Mesenchymal stem cell (in vitro differentiated cells and primary cell): Measurements from ENCODE around the gene HOXB7.

Source experiments
- DNase-seq: peaks from one replicate; pipeline ENCODE4 v3.0.0-alpha.2; 2013
- H2AFZ ChIP-seq: one replicate; pipeline ENCODE4 v1.6.1; 2013; ENCODE audit warnings: low read depth, mild to moderate bottlenecking, control low read depth, inconsistent platforms, low read length, moderate library complexity
- H2AK5ac ChIP-seq: 2 replicates; pipeline ENCODE4 v1.6.1; 2013; ENCODE audit warnings: low read length, moderate library complexity, mild to moderate bottlenecking, inconsistent platforms; ENCODE audit not compliant: severe bottlenecking
- H2BK120ac ChIP-seq: one replicate; pipeline ENCODE4 v1.6.1; 2013; ENCODE audit warnings: low read depth, mild to moderate bottlenecking, inconsistent platforms, low read length, moderate library complexity
- H2BK12ac ChIP-seq, 2 experiments: one replicate each; pipeline ENCODE4 v1.6.1; 2013; ENCODE audit warnings: inconsistent platforms in 2 of 2, low read length in 2 of 2, mild to moderate bottlenecking in 2 of 2, moderate library complexity in 2 of 2, control low read depth in 1 of 2
- H2BK15ac ChIP-seq: one replicate; pipeline ENCODE4 v1.6.1; 2013; ENCODE audit warnings: mild to moderate bottlenecking, low read depth, inconsistent platforms; ENCODE audit not compliant: poor library complexity, severe bottlenecking
- H2BK5ac ChIP-seq: 2 replicates; pipeline ENCODE4 v1.6.1; 2013; ENCODE audit warnings: low read depth, mild to moderate bottlenecking, low read length, control low read depth, inconsistent platforms; ENCODE audit not compliant: poor library complexity, severe bottlenecking
- H3K14ac ChIP-seq, 2 experiments: one replicate each; pipeline ENCODE4 v1.6.1; 2013; ENCODE audit warnings: inconsistent platforms in 2 of 2, low read length in 2 of 2, control low read depth in 1 of 2, mild to moderate bottlenecking in 1 of 2, moderate library complexity in 1 of 2
- H3K18ac ChIP-seq, 2 experiments: one replicate each; pipeline ENCODE4 v1.6.1; 2013; ENCODE audit warnings: inconsistent platforms in 2 of 2, low read length in 2 of 2, control low read depth in 1 of 2, low read depth in 1 of 2, mild to moderate bottlenecking in 1 of 2
- H3K23ac ChIP-seq, 2 experiments: one replicate each; pipeline ENCODE4 v1.6.1; 2013; ENCODE audit warnings: inconsistent platforms in 2 of 2, low read length in 2 of 2, mild to moderate bottlenecking in 2 of 2, moderate library complexity in 2 of 2, control low read depth in 1 of 2
- H3K27ac ChIP-seq: 2 replicates; pipeline ENCODE4 v1.5.1; 2013; ENCODE audit warnings: mild to moderate bottlenecking, moderate library complexity, low read length, control low read depth, inconsistent platforms; ENCODE audit not compliant: poor library complexity, severe bottlenecking
- H3K27me3 ChIP-seq, 2 experiments: 2 replicates each; pipeline versions ENCODE4 v1.6.1 to v1.7.0; 2013; ENCODE audit warnings: low read length in 2 of 2, mild to moderate bottlenecking in 2 of 2, moderate library complexity in 2 of 2, control low read depth in 1 of 2, inconsistent platforms in 1 of 2; ENCODE audit not compliant: control insufficient read depth in 1 of 2, insufficient read depth in 1 of 2
- H3K36me3 ChIP-seq, 2 experiments: 2 replicates each; pipeline versions ENCODE4 v1.6.1 to v1.7.0; 2013; ENCODE audit warnings: low read length in 2 of 2, control low read depth in 1 of 2, inconsistent platforms in 1 of 2, low read depth in 1 of 2, mild to moderate bottlenecking in 1 of 2; ENCODE audit not compliant: insufficient read depth in 2 of 2, control insufficient read depth in 1 of 2
- H3K4ac ChIP-seq, 2 experiments: one replicate each; pipeline ENCODE4 v1.6.1; 2013; ENCODE audit warnings: inconsistent platforms in 2 of 2, low read length in 2 of 2, mild to moderate bottlenecking in 2 of 2, moderate library complexity in 2 of 2, control low read depth in 1 of 2, low read depth in 1 of 2
- H3K4me1 ChIP-seq: 2 replicates; pipeline ENCODE4 v1.6.1; 2013; ENCODE audit warnings: low read depth, low read length, control low read depth; ENCODE audit not compliant: control insufficient read depth, insufficient read depth
- H3K4me2 ChIP-seq: 2 replicates; pipeline ENCODE4 v1.6.1; 2013; ENCODE audit warnings: low read length, mild to moderate bottlenecking, inconsistent platforms; ENCODE audit not compliant: poor library complexity, severe bottlenecking
- H3K4me3 ChIP-seq, 2 experiments: 2 replicates each; pipeline versions ENCODE4 v1.5.1 to v1.7.0; 2013; ENCODE audit warnings: low read length in 2 of 2, mild to moderate bottlenecking in 2 of 2, control low read depth in 1 of 2, low read depth in 1 of 2; ENCODE audit not compliant: insufficient read depth in 1 of 2
- H3K79me1 ChIP-seq: replicated peaks from 2 replicates; pipeline ENCODE4 v1.6.1; 2013; ENCODE audit warnings: mild to moderate bottlenecking, control low read depth, low read length, inconsistent platforms; ENCODE audit not compliant: poor library complexity, severe bottlenecking
- H3K9ac ChIP-seq: 2 replicates; pipeline ENCODE4 v1.7.0; 2013; ENCODE audit warnings: mild to moderate bottlenecking, low read length, moderate library complexity
- H3K9me3 ChIP-seq: 2 replicates; pipeline ENCODE4 v1.7.0; 2013; ENCODE audit warnings: mild to moderate bottlenecking, low read length; ENCODE audit not compliant: control insufficient read depth
- H4K8ac ChIP-seq: one replicate; pipeline ENCODE4 v1.6.1; 2013; ENCODE audit warnings: inconsistent platforms, mild to moderate bottlenecking, low read length, moderate library complexity
- H4K91ac ChIP-seq: one replicate; pipeline ENCODE4 v1.6.1; 2013; ENCODE audit warnings: mild to moderate bottlenecking, low read length, inconsistent platforms
- WGBS: methylation state at CpG from one replicate; pipeline ENCODE4 v1.1.7; 2013; ENCODE audit warnings: mixed read lengths; 5-methylcytosine and 5-hydroxymethylcytosine counted together

HOXB7 gene

GRCh38 chr17:48609033-48609432, 1.8 kb downstream of the HOXB7 start:
- peak overlapping the region; percentile 98 for H3K9ac ChIP-seq
- H3K9me3 ChIP-seq, result no peaks in the 10 kb centered on the region
- H2AK5ac ChIP-seq, result peak overlapping the region; percentile 3
- no peak overlapping the region for H2BK5ac ChIP-seq
- H4K91ac ChIP-seq, result peak overlapping the region; percentile 88
- peak overlapping the region; percentile 93 to 99 for H3K4ac ChIP-seq
- DNase-seq, result peak; percentile 83
- H2BK120ac ChIP-seq, result peak overlapping the region; percentile 99
- peak overlapping the region in 1 of 2 experiments; percentile 78 for H3K23ac ChIP-seq
- H3K4me2 ChIP-seq, result peak overlapping the region; percentile 97
- H4K8ac ChIP-seq, result peak overlapping the region; percentile 78
- peak overlapping the region; percentile 9 for H3K27ac ChIP-seq
- peaks cover 5 to 13% of the 10 kb centered on the region in 2 experiments for H3K36me3 ChIP-seq
- H2AFZ ChIP-seq, result no peak overlapping the region
- H3K4me3 ChIP-seq, result peak overlapping the region in 1 of 2 experiments; percentile 87
- H3K14ac ChIP-seq, result peak overlapping the region in 1 of 2 experiments; percentile 48
- peaks cover 21% of the 10 kb centered on the region for H3K4me1 ChIP-seq
- peaks cover 14% of the 10 kb centered on the region for H3K79me1 ChIP-seq
- peak overlapping the region; percentile 60 to 90 for H3K18ac ChIP-seq
- H2BK12ac ChIP-seq, result peak overlapping the region; percentile 85 to 91
- H3K27me3 ChIP-seq, result peaks cover 0 to 7% of the 10 kb centered on the region in 2 experiments
- H2BK15ac ChIP-seq, result peak overlapping the region; percentile 94

- peak overlapping the region; percentile 45 to 75 for H2BK12ac ChIP-seq
- no peak overlapping the region for H3K27ac ChIP-seq
- no peak overlapping the region for H3K23ac ChIP-seq
- no peak overlapping the region for H2BK15ac ChIP-seq
- 55% methylated on average over 1 of the region's 1 CpG for WGBS
- no peak overlapping the region for H2AFZ ChIP-seq
- no peak overlapping the region for H2BK5ac ChIP-seq
- peaks cover 21% of the 10 kb centered on the region for H3K4me1 ChIP-seq
- H3K14ac ChIP-seq, result no peak overlapping the region
- peak overlapping the region; percentile 29 to 93 for H3K4ac ChIP-seq
- peaks cover 0 to 7% of the 10 kb centered on the region in 2 experiments for H3K27me3 ChIP-seq
- H3K4me3 ChIP-seq, result peak overlapping the region in 1 of 2 experiments; percentile 87
- no peak overlapping the region for H3K4me2 ChIP-seq
- no peaks in the 10 kb centered on the region for H3K9me3 ChIP-seq
- DNase-seq, result peak; percentile 58
- peak overlapping the region; percentile 98 for H3K9ac ChIP-seq
- peak overlapping the region; percentile 84 for H4K91ac ChIP-seq
- H4K8ac ChIP-seq, result peak overlapping the region; percentile 78
- peak overlapping the region; percentile 60 to 90 for H3K18ac ChIP-seq
- H3K79me1 ChIP-seq, result peaks cover 14% of the 10 kb centered on the region
- peak overlapping the region; percentile 99 for H2BK120ac ChIP-seq
- no peak overlapping the region for H2AK5ac ChIP-seq
- peaks cover 5 to 13% of the 10 kb centered on the region in 2 experiments for H3K36me3 ChIP-seq
Observed at GRCh38 chr17:48608494-48608834, 2.4 kb downstream of the HOXB7 start.

- peak overlapping the region in 1 of 2 experiments; percentile 34 for H3K23ac ChIP-seq
- peaks cover 5 to 13% of the 10 kb centered on the region in 2 experiments for H3K36me3 ChIP-seq
- no peak overlapping the region for H2BK5ac ChIP-seq
- H3K4me3 ChIP-seq, result peak overlapping the region in 1 of 2 experiments; percentile 23
- H2AK5ac ChIP-seq, result no peak overlapping the region
- H3K27ac ChIP-seq, result no peak overlapping the region
- peak overlapping the region in 1 of 2 experiments; percentile 83 for H2BK12ac ChIP-seq
- H4K91ac ChIP-seq, result peak overlapping the region; percentile 35
- H2BK15ac ChIP-seq, result no peak overlapping the region
- H3K14ac ChIP-seq, result peak overlapping the region in 1 of 2 experiments; percentile 79
- peaks cover 20% of the 10 kb centered on the region for H3K4me1 ChIP-seq
- peak overlapping the region in 1 of 2 experiments; percentile 95 for H3K4ac ChIP-seq
- peak overlapping the region; percentile 36 for H4K8ac ChIP-seq
- peaks cover 14% of the 10 kb centered on the region for H3K79me1 ChIP-seq
- H3K4me2 ChIP-seq, result no peak overlapping the region
- 36% methylated on average over 8 of the region's 9 CpGs for WGBS
- peak overlapping the region; percentile 39 for H2BK120ac ChIP-seq
- no peaks in the 10 kb centered on the region for H3K9me3 ChIP-seq
- H2AFZ ChIP-seq, result no peak overlapping the region
- H3K9ac ChIP-seq, result peak overlapping the region; percentile 96
- peak; percentile 21 for DNase-seq
- peaks cover 0 to 7% of the 10 kb centered on the region in 2 experiments for H3K27me3 ChIP-seq
- H3K18ac ChIP-seq, result peak overlapping the region; percentile 89 to 97
Observed at GRCh38 chr17:48606892-48607614, 3.8 kb downstream of the HOXB7 start.
